Amniotic stem cell (primary cell): ENCODE measurements around the gene P2RX3.
"Not testable (repeated sequence)": the region's sequence is repeated elsewhere in the genome, so short reads cannot be mapped to it uniquely, and the experiment has no call there.

Source experiments
- DNase-seq: peaks from one replicate; lab custom pipeline; 2025; lab: John Stamatoyannopoulos, UW

The P2RX3 gene

DNA sequence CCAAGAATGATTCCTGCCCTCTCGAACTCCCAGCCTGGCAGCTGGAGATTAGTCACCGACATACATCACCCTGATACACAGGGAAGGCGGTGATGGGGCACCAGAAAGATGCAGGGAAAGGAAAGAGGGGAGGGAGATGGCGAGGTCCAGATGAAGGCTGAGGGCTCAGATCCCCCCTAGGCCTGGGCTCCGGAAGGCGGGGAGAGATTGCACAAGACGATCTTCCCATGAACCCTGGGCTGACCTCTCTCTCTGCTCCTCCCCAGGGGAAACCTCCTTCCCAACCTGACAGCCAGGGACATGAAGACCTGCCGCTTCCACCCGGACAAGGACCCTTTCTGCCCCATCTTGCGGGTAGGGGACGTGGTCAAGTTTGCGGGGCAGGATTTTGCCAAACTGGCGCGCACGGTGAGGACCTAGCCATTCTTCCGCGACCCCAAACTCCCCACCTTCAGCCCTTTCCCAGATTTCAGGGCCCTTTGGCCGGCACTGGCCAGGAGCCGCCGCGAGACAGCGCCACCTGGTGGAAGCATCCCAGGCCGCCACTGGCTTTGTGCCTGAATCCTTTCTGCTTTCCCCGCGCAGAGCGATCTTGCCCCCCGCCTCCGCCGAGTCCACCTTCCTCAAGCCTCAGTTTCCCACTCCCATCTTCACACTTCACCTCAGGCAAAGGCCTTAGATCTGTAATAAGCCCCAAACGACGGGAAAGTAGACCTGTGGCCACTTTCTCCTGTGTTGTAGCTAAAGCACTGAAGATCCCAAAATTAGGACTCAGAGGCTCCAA lies 11.5 kb downstream of the P2RX3 start:
- no peak for DNase-seq

DNA sequence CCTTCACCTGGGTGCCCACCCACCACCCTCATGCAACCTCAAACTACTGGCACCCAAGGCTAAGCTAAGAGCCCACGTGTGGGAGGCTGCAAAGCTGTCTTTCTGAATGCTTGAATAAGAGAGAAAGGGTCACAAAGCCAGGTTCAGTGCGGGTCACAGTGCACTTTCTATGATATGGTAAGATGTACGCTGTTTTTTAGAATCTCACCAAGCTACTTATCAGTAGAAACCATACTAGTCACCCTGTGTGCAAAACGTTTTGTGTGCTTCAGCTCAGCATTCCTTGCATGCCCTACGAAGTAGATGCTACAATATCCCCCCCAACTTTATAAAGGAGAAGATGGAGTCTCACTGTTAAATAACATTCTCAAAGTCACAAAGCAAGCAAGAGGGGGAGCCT lies 14.9 kb downstream of the P2RX3 start:
- DNase-seq = no peak

DNA sequence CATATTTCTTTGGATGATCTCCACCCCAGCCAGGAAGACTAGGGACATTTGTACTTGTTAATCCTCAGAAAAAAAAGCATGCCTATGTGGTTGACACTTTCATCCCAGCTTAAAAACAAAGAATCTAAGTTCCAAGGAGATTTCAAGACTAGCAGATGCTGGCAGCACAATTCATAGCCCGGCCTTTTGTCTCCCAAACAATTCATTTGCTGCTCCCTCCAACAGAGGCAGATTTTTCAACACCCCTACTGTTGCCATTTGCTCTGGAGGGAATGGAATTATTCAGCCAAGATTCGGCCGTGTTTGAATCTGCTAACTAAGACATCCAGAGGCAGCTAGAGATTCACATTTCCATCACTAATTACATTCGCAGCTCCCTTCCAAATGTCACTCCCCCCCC lies 15.3 kb downstream of the P2RX3 start:
- no peak for DNase-seq

DNA sequence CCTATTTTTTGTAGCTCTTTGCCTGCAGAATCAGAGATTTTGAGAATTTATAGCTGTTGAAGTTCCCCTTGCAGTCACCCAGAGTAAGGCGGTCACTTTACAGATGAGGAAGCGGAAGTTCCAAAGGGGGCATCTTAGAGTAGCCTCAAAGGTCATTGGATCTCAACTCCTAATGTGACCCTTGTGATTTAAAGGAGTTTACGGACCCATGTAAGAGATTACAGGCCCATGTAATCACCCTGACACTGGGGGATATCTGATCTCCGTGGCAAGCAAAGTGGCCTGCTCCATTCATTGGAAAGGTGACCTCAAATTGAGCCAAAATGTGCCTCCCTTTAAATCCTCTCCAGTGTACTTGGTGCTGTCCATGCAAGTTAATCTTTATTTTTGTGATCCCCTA lies 15.7 kb downstream of the P2RX3 start:
- DNase-seq = no peak

DNA sequence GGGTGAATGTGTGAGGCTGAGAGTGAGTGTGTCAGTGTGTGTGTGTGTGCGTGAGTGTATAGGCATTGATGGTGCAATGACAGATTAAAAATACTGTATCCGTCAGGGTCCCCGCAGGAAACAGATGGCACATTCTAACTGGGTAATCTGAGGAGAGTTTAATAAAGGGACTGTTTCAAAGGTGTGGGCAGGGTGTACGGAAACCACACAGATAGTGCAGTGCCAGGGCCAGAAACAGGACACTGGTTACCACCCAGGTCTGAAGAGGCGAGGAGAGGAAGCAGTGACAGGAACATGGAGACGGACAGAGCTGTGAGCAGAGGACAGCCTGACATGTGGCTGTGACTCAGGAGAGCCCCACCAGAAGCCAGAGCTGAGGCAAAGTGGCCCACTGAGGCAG lies 16.5 kb downstream of the P2RX3 start:
- no peak for DNase-seq

DNA sequence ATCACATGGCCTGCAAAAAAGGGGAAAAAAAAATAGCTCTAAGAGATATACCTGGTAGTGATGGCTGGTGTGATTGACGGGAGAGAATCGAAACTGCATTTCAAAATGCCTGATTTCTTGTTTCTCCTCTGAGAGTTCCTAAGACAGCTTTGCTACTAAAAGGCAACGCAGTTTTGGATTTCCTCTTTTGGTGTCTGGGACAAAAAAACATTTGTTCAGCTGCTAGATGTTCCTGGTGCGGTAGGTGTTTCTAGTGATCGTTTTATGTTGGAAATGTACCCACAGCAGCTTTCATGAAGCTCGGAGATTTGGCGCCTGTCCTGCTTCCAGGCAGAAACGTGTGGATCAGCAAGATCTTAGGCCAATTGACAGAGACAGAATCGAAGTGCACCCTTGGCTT lies 18.1 kb downstream of the P2RX3 start:
- DNase-seq = no peak

DNA sequence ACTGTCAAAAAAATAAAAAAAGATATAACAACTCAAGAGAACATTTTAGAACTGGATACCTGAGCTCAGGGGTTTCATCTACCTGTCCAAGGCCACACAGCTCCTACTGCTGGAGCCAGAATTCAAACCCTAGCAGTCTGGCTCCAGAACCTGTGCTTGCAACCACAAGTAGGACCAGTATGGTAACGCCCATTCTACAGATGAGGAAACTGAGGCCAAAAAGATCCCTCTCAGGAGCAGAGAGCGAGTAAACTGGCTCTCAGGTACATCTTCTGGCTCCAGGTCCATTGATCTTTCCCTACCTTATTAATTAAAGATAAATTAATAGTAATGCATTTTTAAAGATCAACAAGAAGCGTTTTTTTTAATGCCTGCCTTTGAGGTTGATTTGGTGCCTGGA lies 19.2 kb downstream of the P2RX3 start:
- no peak for DNase-seq

DNA sequence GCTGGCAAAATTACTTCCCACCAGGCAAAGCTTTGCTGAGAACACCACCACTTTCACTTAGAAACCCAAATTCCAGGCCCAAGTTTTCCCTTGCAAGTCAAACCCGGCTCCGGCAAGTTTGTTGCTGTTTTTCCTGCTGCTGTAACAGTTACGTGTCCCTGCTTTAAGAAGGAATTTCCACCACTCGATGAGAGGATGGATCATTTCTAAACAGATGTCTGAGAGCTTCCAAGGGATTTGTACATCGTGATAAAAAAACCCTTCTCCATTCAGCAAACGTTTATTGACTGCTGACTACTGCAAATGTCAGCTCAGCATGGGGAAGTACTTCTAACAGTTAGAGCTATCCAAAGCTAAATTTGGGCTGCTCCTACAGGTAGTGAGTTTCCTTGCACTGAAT lies 19.7 kb downstream of the P2RX3 start:
- no peak for DNase-seq

DNA sequence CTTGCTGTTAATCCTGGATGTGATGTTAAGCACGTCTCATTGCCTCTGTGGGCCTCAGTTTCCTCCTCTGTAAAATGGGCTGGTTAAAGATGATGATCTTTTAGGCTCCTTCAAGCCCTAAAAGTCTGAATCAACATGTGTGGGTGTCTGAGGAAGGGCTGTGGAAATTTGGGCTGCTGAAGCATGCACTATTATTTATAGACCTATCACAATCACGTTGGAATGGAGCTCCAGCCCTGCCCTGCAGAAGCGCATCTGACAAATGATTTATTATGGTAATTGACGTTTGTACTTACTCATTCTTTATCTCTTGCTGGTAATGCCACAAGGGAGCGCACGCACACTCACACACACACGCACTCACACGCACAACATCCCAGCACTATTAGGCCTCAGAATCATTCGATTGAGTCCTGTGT lies 20.4 kb downstream of the P2RX3 start:
- DNase-seq = no peak

DNA sequence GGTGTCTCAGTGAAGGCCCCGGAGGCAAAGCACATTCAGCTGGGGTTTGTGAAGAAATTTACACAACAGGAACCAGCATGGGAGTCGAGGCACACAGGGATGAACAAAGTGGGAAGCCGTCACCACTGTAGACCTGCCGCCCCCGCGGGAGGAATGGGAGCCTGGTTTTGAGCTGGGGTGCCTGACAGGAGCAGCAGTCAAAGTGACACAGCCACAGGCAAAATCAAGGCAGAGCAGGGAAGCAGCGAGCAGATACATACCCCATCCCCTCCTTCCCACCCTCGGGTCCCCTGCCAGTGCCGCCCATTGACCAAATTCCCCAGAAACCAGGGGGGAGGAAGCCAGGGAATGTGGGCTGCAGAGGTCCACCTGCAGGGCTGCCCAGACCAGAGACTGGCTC lies 20.8 kb downstream of the P2RX3 start:
- no peak for DNase-seq

DNA sequence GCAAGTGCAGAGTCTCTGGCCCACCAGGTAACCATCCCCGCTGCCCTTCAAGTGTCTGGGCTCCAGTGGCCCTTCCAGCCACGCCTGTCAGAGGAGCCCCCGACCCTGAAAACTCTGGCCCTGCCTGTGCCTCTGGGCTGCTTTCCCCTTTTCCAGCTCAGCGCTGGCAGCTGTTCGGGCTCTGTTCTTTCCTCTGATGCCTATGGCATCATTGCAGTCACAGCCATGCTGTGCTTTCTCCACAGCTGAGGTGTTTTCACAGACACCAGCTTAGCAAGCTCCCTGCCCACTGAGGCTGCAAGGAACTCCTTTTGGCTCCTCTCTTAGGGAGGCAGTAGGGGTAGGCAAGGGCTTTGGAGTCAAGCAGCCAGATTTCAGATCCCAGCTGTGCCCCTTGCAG lies 21.2 kb downstream of the P2RX3 start:
- no peak for DNase-seq

DNA sequence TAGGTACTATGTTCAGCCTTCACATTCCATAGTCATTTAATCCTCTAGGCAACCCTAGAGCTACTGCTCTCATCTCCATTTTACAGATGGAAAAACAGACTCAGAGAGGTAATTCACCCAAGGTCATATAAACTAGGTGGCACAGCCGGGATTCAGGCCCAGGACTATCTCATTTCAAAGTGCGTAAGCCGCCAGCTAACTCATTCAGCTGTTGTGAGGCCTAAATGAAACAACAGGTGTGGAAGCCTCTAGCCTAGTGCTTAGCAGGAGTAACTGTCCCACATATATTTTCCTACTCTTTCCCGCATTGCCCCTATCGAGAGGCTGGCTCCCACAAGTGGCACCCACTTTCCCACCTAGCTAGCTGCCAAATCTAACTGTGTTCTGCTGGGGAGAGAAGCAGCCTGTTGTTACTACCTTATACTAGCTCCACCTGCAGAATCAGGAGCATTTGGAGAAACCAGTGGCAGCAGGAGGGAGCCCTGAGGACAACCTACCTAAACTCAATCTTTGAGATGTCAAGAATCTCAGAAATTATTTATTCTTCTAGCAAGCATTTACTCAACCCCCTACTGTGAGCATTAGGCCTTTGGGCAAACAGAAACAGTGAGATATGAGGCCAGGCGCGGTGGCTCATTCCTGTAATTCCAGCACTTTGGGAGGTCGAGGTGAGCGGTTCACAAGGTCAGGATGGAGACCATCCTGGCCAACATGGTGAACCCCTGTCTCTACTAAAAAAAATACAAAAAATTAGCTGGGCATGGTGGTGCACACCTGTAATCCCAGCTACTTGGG lies 21.9 kb downstream of the P2RX3 start:
- DNase-seq = no peak

DNA sequence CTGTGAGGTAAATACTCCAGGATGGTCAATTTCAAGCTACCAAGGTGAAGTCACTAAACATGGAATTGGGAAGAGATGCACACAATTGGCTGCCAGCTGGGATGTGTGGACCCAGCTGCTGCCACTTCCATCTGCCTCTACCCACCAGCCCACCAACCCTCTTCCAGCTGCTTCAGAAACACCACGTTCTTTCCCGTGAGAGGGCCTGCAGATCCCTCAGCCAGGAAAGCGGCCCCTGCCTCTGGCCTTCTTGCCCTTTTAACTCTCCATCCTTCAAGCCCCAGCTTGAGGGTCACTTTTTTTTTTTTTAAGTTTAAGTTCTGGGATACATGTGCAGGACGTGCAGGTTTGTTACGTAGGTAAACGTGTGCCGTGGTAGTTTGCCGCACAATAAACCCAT lies 22.8 kb downstream of the P2RX3 start:
- DNase-seq = no peak

DNA sequence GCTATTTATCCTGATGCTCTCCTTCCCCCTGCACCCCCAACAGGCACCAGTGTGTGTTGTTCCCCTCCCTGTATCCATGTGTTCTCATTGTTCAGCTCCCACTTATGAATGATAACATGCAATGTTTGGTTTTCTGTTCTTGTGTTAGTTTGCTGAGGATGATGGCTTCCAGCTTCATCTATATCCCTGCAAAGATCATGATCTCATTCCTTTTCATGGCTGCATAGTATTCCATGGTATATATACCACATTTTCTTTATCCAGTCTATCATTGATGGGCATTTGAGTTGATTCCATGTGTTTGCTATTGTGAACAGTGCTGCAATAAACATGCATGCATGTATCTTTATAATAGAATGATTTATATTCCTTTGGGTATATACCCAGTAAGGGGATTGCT lies 23.3 kb downstream of the P2RX3 start:
- not testable (repeated sequence) for DNase-seq

DNA sequence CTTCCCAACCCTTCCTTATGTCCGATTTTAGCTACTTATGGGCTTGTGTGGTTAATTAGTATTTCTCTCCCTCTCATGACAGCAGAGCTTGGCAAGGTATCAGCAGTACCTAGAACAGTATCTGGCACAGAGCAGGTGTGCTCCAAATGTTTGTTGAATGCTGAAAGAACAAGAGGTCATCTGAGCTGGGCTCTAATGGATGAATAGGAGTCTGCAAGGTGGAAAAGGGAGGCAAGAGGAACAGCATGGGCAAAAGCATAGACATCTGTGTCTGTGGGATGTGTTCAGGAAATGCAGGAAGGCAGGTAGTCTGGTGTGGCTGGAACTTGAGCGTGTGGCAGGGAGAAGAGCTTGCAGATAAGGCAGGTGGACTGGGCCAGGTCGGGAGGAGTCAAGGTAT lies 23.8 kb downstream of the P2RX3 start:
- no peak for DNase-seq

DNA sequence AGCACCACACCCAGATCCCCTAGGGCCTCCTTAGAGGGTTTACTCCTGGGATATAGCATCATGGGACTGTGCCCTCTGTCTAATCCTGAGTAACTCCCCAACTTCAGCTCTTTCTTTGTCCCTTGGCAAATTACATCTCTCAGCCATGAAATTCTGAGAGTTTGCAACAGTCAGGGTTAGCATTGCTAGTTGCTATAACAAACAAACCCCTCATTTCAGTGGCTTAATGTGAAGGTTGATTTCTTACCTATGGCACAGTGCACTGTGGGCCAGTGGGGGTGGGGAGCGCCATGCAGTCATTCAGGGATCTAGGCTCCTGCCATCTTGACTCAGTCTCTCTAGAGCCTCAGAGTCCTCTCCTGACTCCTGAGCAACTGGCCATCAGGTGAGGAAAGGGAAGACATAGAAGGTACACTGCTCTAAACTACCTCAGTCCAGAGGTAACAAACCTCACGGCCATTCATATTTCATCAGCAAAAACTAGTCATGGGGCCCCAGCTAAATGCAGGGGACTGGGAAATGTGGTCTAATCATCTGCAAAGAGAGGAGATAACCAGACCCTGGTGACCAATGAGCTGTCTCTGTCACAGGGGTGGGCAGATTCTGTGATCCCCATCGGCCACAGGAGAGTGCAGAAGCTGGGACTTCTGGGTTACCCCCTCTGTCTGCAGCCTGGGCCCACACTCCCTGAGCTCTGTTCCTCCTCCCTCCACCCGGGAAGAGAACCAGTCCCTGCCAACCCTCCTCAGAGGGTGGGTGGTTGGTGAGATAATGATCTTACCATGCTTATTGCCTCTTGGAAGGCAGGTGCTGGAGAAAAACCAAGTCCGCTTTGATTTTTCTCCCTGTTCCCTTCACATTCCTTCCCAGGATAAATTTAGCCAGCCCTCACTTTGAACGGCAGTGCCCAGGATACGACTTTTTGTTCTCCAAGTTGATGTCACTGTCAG lies 25.3 kb downstream of the P2RX3 start:
- DNase-seq = no peak

DNA sequence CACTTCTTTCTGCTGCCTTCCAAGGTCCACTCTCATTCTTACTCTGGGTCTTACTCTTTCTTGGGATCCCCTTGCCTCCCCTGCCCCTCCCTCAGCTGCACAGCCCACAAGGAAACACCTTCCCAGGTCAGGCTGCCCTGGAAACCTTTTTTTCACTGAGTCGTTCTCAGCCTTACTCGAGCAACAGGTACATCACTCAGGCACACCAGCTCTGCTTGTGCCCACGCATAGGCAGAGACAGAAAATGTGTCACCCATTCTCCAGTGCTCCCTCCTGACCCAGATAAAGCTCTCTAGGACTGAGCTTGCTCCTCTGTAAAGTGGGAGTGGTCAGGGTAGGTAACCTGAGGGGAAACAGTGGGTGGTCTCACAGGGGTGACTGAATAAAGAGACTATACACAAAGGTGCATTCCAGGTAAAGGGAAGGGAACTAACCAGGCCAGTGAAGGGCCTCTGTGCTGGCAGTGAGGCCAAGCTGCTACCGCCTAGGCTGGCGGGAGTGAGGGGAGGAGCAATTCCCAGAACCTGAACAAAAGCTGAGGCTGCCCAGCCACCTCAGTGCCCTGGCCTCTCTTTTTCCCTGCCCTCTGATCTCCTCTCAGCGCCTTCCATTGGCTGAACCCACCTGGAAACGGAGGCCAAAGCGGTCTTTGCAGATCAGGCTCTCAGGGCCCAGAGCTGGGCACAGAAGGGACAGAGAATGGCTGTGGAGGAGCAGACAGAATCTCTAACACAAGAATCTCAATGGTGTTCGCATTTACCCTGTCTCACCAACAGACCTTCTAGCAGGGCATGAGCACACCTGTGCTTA lies 26.9 kb downstream of the P2RX3 start:
- DNase-seq = no peak

DNA sequence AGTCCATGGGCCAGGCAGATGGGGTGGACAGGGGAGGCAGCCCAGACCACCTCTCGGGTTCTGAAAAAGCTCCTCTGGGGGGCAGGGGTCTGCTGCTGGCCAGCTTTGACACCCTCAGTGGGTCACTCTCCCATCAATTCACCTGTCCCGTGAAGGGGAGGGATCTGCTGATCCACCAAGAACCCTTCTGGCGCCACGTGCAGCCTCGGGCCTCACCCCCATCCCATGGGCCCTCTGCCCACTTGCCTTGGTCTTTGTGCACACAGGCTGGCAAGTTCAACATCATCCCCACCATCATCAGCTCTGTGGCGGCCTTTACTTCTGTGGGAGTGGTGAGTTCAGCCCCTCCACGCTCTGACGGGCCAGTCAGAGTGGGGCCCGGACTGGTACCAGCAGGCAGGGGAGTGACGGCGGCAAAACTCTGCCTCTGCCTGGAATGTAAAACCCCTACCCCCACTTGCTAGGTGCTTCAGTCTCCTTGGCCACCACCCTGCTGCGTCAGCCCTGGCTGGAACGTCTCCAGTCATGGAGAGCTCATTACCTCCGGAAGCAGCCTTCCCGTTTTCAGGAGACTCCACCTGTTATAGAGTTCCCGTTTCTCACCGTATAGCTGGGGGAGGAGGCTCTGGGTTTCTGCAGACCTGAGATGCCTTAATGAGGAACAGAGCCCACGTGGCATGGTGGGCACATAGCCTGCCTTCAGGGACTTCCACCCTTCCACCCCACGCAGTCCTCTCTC lies 30.1 kb downstream of the P2RX3 start:
- no peak for DNase-seq

DNA sequence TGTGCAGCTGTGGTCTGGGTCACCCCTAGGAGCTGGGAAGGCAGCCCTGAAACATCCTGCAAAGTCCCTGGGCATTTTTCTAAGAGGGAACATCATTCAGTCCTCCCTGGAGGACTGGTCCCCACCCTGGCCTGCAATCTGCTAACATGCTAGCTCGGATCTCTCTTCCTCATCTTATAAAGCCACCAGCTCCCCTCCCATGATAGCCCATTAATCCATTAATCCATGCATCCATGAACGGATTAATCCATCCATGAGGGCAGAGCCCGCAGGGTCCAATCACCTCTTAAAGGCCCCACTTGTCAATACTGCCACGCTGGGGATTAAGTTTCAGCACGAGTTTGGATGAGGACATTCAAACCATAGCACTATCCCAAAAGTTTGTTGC lies 30.7 kb downstream of the P2RX3 start:
- DNase-seq = no peak

DNA sequence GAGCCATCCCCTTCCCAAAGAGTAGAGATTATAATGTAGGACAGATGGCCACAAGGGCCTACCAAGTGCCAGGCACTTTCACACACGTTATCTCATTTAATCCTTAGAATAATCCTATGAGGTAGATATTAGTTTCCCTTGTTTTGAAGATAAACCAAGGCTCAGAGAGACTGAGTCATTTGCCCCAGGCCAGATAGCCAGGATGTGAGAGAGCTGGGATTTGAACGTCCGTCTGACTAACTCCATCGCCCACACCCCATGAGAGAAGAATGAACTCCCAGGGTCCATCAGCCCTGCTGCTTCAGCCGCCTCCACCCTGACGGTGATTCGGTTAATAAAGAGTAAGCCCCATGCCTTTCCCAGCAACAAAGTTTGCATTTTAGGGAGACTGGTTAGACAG lies 32.1 kb downstream of the P2RX3 start:
- no peak for DNase-seq

DNA sequence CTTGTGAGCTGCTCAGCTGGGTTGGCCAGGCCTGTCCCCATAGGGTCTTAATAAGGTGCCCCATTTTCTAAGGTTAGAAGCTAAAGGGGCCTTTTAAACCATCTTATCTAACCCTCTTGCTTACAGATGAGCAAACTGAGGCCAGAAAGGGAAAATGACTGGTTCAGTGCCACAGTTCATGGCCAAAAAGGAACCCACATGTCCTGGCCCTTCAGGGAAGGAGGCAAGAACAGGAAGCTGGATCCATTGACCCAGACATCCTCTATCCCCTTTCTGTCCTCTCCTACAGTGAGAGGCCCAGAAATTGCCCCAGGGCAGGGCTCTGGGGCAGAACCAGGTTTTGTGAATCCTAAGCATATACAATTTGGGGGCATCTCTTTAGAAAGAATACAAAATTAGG lies 32.8 kb downstream of the P2RX3 start:
- DNase-seq = no peak
